B cell (primary cell): ENCODE data around the gene PGAP3. TPM values are rescaled to one million over a fixed set of nuclear protein-coding genes. Genes with fewer than 3 reads are reported as not detected.

Source experiments
- ATAC-seq: fragments of 200-7000 bp; cut with Tn5 transposase; one replicate; pipeline ENCODE4 v1.10.0; 2021; ENCODE audit warnings: low read depth, mild to moderate bottlenecking, moderate number of reproducible peaks, moderate library complexity
- CTCF ChIA-PET: fragments of 350-600 bp; sonication (Branson Sonifier 250); formaldehyde crosslinking; loops from one replicate; lab custom pipeline; 2021; ENCODE audit warnings: antibody characterized with exemption, inconsistent platforms; lab: Charles Lee
- POLR2A ChIA-PET: fragments of 350-600 bp; sonication (Branson Sonifier 250); formaldehyde crosslinking; loops from one replicate; lab custom pipeline; 2021; ENCODE audit warnings: antibody characterized with exemption; lab: Charles Lee
- DNase-seq: peaks from one replicate; pipeline ENCODE4 v3.0.0; 2013
- H2AFZ ChIP-seq: 2 replicates; pipeline ENCODE4 v1.6.1; 2012; ENCODE audit warnings: mild to moderate bottlenecking, low read depth, low read length; ENCODE audit not compliant: insufficient read depth, poor library complexity, severe bottlenecking
- H3K27ac ChIP-seq, 2 donors: 1 replicate in 1 of 2; 2 replicates in 1 of 2; pipeline ENCODE4 v1.5.1; 2012 to 2013; ENCODE audit warnings: low read length in 2 of 2, mild to moderate bottlenecking in 2 of 2, moderate library complexity in 1 of 2
- H3K27me3 ChIP-seq, 4 experiments: fragments of 200-600 bp in 1 of 4; sonication (generic) in 1 of 4; replicated peaks in 1 of 4; 1 replicate in 2 of 4; 2 replicates in 2 of 4; pipeline versions ENCODE4 v1.6.1 to v1.7.0; 2013 to 2016; ENCODE audit warnings: low read length in 3 of 4, mild to moderate bottlenecking in 2 of 4, mixed read lengths in 1 of 4, moderate library complexity in 1 of 4; ENCODE audit not compliant: insufficient read depth in 4 of 4, control insufficient read depth in 3 of 4; ENCODE audit errors: control extremely low read depth in 1 of 4
- H3K36me3 ChIP-seq, 2 experiments: replicated peaks in 1 of 2; 1 replicate in 1 of 2; 2 replicates in 1 of 2; pipeline versions ENCODE4 v1.6.1 to v1.7.1; 2013; ENCODE audit warnings: low read length in 1 of 2; ENCODE audit not compliant: insufficient read depth in 2 of 2, control insufficient read depth in 1 of 2; ENCODE audit errors: control extremely low read depth in 1 of 2, extremely low read depth in 1 of 2
- H3K4me1 ChIP-seq, 2 donors: fragments of 200-600 bp in 1 of 2; sonication (generic) in 1 of 2; 1 replicate in 1 of 2; 2 replicates in 1 of 2; pipeline versions ENCODE4 v1.5.1 to v1.6.1; 2013 to 2017; ENCODE audit warnings: low read length in 2 of 2; ENCODE audit not compliant: control insufficient read depth in 2 of 2, insufficient read depth in 2 of 2
- H3K4me2 ChIP-seq: replicated peaks from 2 replicates; pipeline ENCODE3; 2012; ENCODE audit warnings: mild to moderate bottlenecking, low read depth, low read length; ENCODE audit not compliant: poor library complexity, severe bottlenecking
- H3K4me3 ChIP-seq, 5 experiments: fragments of 200-600 bp in 1 of 5; sonication (generic) in 1 of 5; 1 replicate in 3 of 5; 2 replicates in 2 of 5; pipeline versions ENCODE4 v1.5.1 to v1.7.0; 2011 to 2016; ENCODE audit warnings: low read length in 4 of 5, mild to moderate bottlenecking in 4 of 5, low read depth in 2 of 5, control low read depth in 1 of 5, moderate library complexity in 1 of 5; ENCODE audit not compliant: insufficient read depth in 1 of 5; ENCODE audit errors: control extremely low read depth in 1 of 5, extremely low read depth in 1 of 5
- H3K79me2 ChIP-seq: fragments of 200-600 bp; sonication (generic); one replicate; pipeline ENCODE4 v1.6.0; 2016; ENCODE audit warnings: low read length; ENCODE audit not compliant: control insufficient read depth, insufficient read depth
- H3K9ac ChIP-seq: fragments of 200-600 bp; sonication (generic); 2 replicates; pipeline ENCODE4 v1.6.1; 2017; ENCODE audit warnings: mild to moderate bottlenecking, low read length, moderate library complexity
- H3K9me3 ChIP-seq, 3 donors: one replicate each; pipeline versions ENCODE4 v1.6.1 to v1.7.1; 2013; ENCODE audit warnings: low read length in 2 of 3; ENCODE audit not compliant: control insufficient read depth in 2 of 3, insufficient read depth in 1 of 3; ENCODE audit errors: control extremely low read depth in 1 of 3
- H4K20me1 ChIP-seq: 2 replicates; pipeline ENCODE4 v1.6.0; 2012; ENCODE audit warnings: mild to moderate bottlenecking, low read length; ENCODE audit not compliant: insufficient read depth, control insufficient read depth, poor library complexity, severe bottlenecking
- H3K27ac Mint-ChIP-seq: one replicate; pipeline ENCODE4 v1.8.0; 2021; ENCODE audit warnings: mixed read lengths
- H3K27me3 Mint-ChIP-seq: one replicate; pipeline ENCODE4 v1.8.0; 2021; ENCODE audit warnings: mixed read lengths
- H3K4me1 Mint-ChIP-seq: one replicate; pipeline ENCODE4 v1.8.0; 2021; ENCODE audit warnings: mixed read lengths
- H3K4me3 Mint-ChIP-seq: one replicate; pipeline ENCODE4 v1.8.0; 2021; ENCODE audit warnings: mixed read lengths
- H3K9me3 Mint-ChIP-seq: one replicate; pipeline ENCODE4 v1.8.0; 2022; ENCODE audit warnings: mixed read lengths; ENCODE audit not compliant: insufficient read depth
- EZH2 ChIP-seq: IDR thresholded peaks from 2 replicates; pipeline ENCODE4 v1.6.1; 2012; ENCODE audit warnings: borderline replicate concordance, low read depth, mild to moderate bottlenecking, moderate library complexity, low read length; ENCODE audit not compliant: insufficient read depth, poor library complexity, severe bottlenecking
- WGBS: methylation state at CpG from one replicate; pipeline ENCODE4 v1.1.5; 2013; ENCODE audit warnings: missing lambda C conversion rate; ENCODE audit not compliant: insufficient coverage; 5-methylcytosine and 5-hydroxymethylcytosine counted together
- intact Hi-C: fragments of 100-400 bp; cut with micrococcal nuclease; formaldehyde crosslinking; loops from one replicate; pipeline ENCODE4 v1.10.0; 2022
- polyA plus RNA-seq: library from polyadenylated mRNA; depleted of rRNA; stranded (reverse); fragments of >200 nt; gene quantifications from 2 replicates; pipeline ENCODE4 v1.2.3, GENCODE V29; 2012
- small RNA-seq: library from RNA; depleted of rRNA; stranded (forward); fragments of <200 nt; gene quantifications from one replicate; pipeline ENCODE3, GENCODE V24; 2012; ENCODE audit warnings: low replicate concordance, low read depth; ENCODE audit not compliant: insufficient read length
- total RNA-seq, 2 donors: library from RNA; stranded (reverse); fragments of 120-200 nt in 1 of 2; gene quantifications; 1 replicate in 1 of 2; 2 replicates in 1 of 2; pipeline versions ENCODE4 v1.2.3 to v1.2.4, GENCODE V29; 2013 to 2022
- TF ChIP-seq, protein P1 (sequence below): fragments of 200-600 bp; IDR thresholded peaks from one replicate; pipeline ENCODE4 v1.8.0; 2022; ENCODE audit warnings: antibody characterized with exemption, mild to moderate bottlenecking

The PGAP3 gene
- total and polyA plus RNA-seq, 2 donors (not counting 1 experiment from before 2014, with no cell fraction given): 27.4 to 34.3 TPM

- Mint-ChIP-seq H3K4me1 (peaks cover 32% of the 10 kb centered on the region), H3K27ac (peak overlapping the region; percentile 75), H3K9me3 (no peaks in the 10 kb centered on the region), H3K4me3 (peak overlapping the region; percentile 84), H3K27me3 (peaks cover 7% of the 10 kb centered on the region)
- intact Hi-C loops: loop anchor here (1.0 to 5.0 kb wide), 9 partner anchors 47 to 415 kb away; partner anchors contain the start of genes IKZF3, LRRC3C, MIEN1 and ORMDL3
- Histone ChIP-seq H4K20me1 (no peaks in the 10 kb centered on the region), H3K9ac (peak overlapping the region; percentile 8), H3K4me2 (peak overlapping the region; percentile 76), H3K4me1 (peaks cover 31 to 51% of the 10 kb centered on the region in 2 donors), H2AFZ (peak overlapping the region; percentile 69), H3K79me2 (peaks cover 7% of the 10 kb centered on the region), H3K4me3 (peak overlapping the region in 4 of 5 experiments; percentile 14 to 38 (median 29)), H3K27me3 (peaks cover 0 to 29% (median 9%) of the 10 kb centered on the region in 4 experiments), H3K9me3 (no peaks in the 10 kb centered on the region), H3K36me3 (no peaks in the 10 kb centered on the region), H3K27ac (no peak overlapping the region)
- TF ChIP-seq EZH2: no peak
- TF ChIP-seq, protein P1, sequence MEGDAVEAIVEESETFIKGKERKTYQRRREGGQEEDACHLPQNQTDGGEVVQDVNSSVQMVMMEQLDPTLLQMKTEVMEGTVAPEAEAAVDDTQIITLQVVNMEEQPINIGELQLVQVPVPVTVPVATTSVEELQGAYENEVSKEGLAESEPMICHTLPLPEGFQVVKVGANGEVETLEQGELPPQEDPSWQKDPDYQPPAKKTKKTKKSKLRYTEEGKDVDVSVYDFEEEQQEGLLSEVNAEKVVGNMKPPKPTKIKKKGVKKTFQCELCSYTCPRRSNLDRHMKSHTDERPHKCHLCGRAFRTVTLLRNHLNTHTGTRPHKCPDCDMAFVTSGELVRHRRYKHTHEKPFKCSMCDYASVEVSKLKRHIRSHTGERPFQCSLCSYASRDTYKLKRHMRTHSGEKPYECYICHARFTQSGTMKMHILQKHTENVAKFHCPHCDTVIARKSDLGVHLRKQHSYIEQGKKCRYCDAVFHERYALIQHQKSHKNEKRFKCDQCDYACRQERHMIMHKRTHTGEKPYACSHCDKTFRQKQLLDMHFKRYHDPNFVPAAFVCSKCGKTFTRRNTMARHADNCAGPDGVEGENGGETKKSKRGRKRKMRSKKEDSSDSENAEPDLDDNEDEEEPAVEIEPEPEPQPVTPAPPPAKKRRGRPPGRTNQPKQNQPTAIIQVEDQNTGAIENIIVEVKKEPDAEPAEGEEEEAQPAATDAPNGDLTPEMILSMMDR: peak; percentile 100
- ChIA-PET CTCF (interaction anchor here (0.6 to 13.0 kb wide), 78 partner anchors 11 to 774 kb away, joined by 3 to 262 read pairs (median 4); partner anchors contain the start of genes IKZF3, MED1, MED24 and MIEN1), POLR2A (interaction anchor here (0.6 to 1.2 kb wide), 3 partner anchors 46 to 359 kb away, joined by 3 read pairs; partner anchors contain the start of genes PNMT and PSMD3)
- DNase-seq: peak; percentile 92
- WGBS: 14% methylated on average over 22 of the region's 26 CpGs
- peak; percentile 76 for ATAC-seq
Observed at GRCh38 chr17:39621523-39622379, 66.1 kb downstream of the PGAP3 start.

Small RNA genes lying within 50 kb of the gene (small RNA-seq; reads per million reads assigned to genes)
- not detected for gene MIR4728

Other genes with a start within 250 kb of the PGAP3 start
- gene MED1, start 236.8 kb downstream of the PGAP3 start, total RNA-seq: 56.9 and 59.1 TPM in 2 replicates
- 11.1 and 13.1 TPM in 2 replicates for gene MED1, start 236.8 kb downstream of the PGAP3 start, polyA plus RNA-seq
- gene CDK12, start 226.6 kb downstream of the PGAP3 start, total RNA-seq: 117 and 134 TPM in 2 replicates
- gene CDK12, start 226.6 kb downstream of the PGAP3 start, polyA plus RNA-seq: 25.6 and 29.8 TPM in 2 replicates
- gene NEUROD2, start 80.1 kb downstream of the PGAP3 start, total RNA-seq: not detected in 2 replicates
- gene NEUROD2, start 80.1 kb downstream of the PGAP3 start, polyA plus RNA-seq: 0.04 and 0.06 TPM in 2 replicates
- gene PPP1R1B, start 61.1 kb downstream of the PGAP3 start, total RNA-seq: not detected in 2 replicates
- not detected in 2 replicates for gene PPP1R1B, start 61.1 kb downstream of the PGAP3 start, polyA plus RNA-seq
- gene STARD3, start 50.9 kb downstream of the PGAP3 start, total RNA-seq: 93.1 and 101 TPM in 2 replicates
- gene STARD3, start 50.9 kb downstream of the PGAP3 start, polyA plus RNA-seq: 209 and 231 TPM in 2 replicates
- gene TCAP, start 22.7 kb downstream of the PGAP3 start, total RNA-seq: 4.2 and 5.1 TPM in 2 replicates
- gene TCAP, start 22.7 kb downstream of the PGAP3 start, polyA plus RNA-seq: 3.8 and 5.2 TPM in 2 replicates
- 0.39 and 0.76 TPM in 2 replicates for gene PNMT, start 19.6 kb downstream of the PGAP3 start, total RNA-seq
- gene PNMT, start 19.6 kb downstream of the PGAP3 start, polyA plus RNA-seq: 0.13 and 0.87 TPM in 2 replicates
- gene ERBB2, start 12.0 kb upstream of the PGAP3 start, total RNA-seq: 8.4 TPM in 2 replicates
- 3.2 and 4.6 TPM in 2 replicates for gene ERBB2, start 12.0 kb upstream of the PGAP3 start, polyA plus RNA-seq
- gene MIEN1, start 42.5 kb upstream of the PGAP3 start, total RNA-seq: 37.9 and 41.1 TPM in 2 replicates
- gene MIEN1, start 42.5 kb upstream of the PGAP3 start, polyA plus RNA-seq: 55.6 and 63.2 TPM in 2 replicates
- gene GRB7, start 49.9 kb upstream of the PGAP3 start, total RNA-seq: 0.78 and 0.84 TPM in 2 replicates
- 0.81 and 1.5 TPM in 2 replicates for gene GRB7, start 49.9 kb upstream of the PGAP3 start, polyA plus RNA-seq
- 178 and 187 TPM in 2 replicates for gene IKZF3, start 176.3 kb upstream of the PGAP3 start, total RNA-seq
- gene IKZF3, start 176.3 kb upstream of the PGAP3 start, polyA plus RNA-seq: 63.0 and 64.0 TPM in 2 replicates
- 1.7 and 2.0 TPM in 2 replicates for gene ZPBP2, start 180.1 kb upstream of the PGAP3 start, total RNA-seq
- gene ZPBP2, start 180.1 kb upstream of the PGAP3 start, polyA plus RNA-seq: 1.5 and 1.6 TPM in 2 replicates
- 21.5 and 21.8 TPM in 2 replicates for gene GSDMB, start 230.6 kb upstream of the PGAP3 start, total RNA-seq
- 33.8 and 37.6 TPM in 2 replicates for gene GSDMB, start 230.6 kb upstream of the PGAP3 start, polyA plus RNA-seq
- 43.4 and 51.8 TPM in 2 replicates for gene ORMDL3, start 239.5 kb upstream of the PGAP3 start, total RNA-seq
- gene ORMDL3, start 239.5 kb upstream of the PGAP3 start, polyA plus RNA-seq: 78.5 and 90.6 TPM in 2 replicates
- gene LRRC3C, start 239.7 kb upstream of the PGAP3 start, total RNA-seq: not detected in 2 replicates
- gene LRRC3C, start 239.7 kb upstream of the PGAP3 start, polyA plus RNA-seq: 0.12 TPM in 1 of 2 replicates, not detected in the other